Lower lobe of right lung (tissue), 2 donors: ENCODE results near the gene UPK2. TPM values are rescaled to one million over a fixed set of nuclear protein-coding genes. Genes with fewer than 3 reads are reported as not detected.

Source experiments
- ATAC-seq, 2 donors: fragments of 200-7000 bp; cut with Tn5 transposase; one replicate each; pipeline ENCODE4 v1.9.1; 2020 to 2022; ENCODE audit warnings: mild to moderate bottlenecking in 2 of 2, moderate library complexity in 2 of 2
- DNase-seq: peaks from one replicate; pipeline ENCODE4 v3.0.0-alpha.2; 2020
- H3K27ac ChIP-seq: fragments of 200-600 bp; one replicate; pipeline ENCODE4 v1.8.0; 2022
- H3K27me3 ChIP-seq: fragments of 200-600 bp; one replicate; pipeline ENCODE4 v1.8.0; 2022; ENCODE audit warnings: low read depth
- H3K36me3 ChIP-seq: fragments of 200-600 bp; one replicate; pipeline ENCODE4 v1.8.0; 2022; ENCODE audit warnings: mild to moderate bottlenecking
- H3K4me1 ChIP-seq: fragments of 200-600 bp; one replicate; pipeline ENCODE4 v1.8.0; 2022
- H3K4me3 ChIP-seq: fragments of 200-600 bp; one replicate; pipeline ENCODE4 v1.8.0; 2022; ENCODE audit warnings: mild to moderate bottlenecking
- H3K9me3 ChIP-seq: fragments of 200-600 bp; one replicate; pipeline ENCODE4 v1.8.0; 2022
- CTCF ChIP-seq: fragments of 200-600 bp; IDR thresholded peaks from one replicate; pipeline ENCODE4 v1.8.0; 2022; ENCODE audit warnings: antibody characterized with exemption, mild to moderate bottlenecking
- intact Hi-C: fragments of 100-400 bp; cut with DNase I; formaldehyde crosslinking; loops from one replicate; pipeline ENCODE4 v1.11.0; 2022
- total RNA-seq: library from RNA; stranded (reverse); fragmentation: NEBNext Ultra II Directional; extraction: Animal tissue kit (Norgen Biotek cat#: 25700); gene quantifications from one replicate; pipeline ENCODE4 v1.2.1, GENCODE V29; 2021
- donor health status: DM: no; HTN: yes; CAD: no; lungs with severe emphysema.

The UPK2 gene
- total RNA-seq, 1 donor from 2014 or later = not detected

- H3K9me3 ChIP-seq = no peaks in the 10 kb centered on the region
- peaks cover 38% of the 10 kb centered on the region for H3K4me1 ChIP-seq
- DNase-seq (peak; percentile 89), ATAC-seq (peak; percentile 74 to 77)
- no peaks in the 10 kb centered on the region for H3K27me3 ChIP-seq
- intact Hi-C loops = no loop called here
- no peak for TF ChIP-seq CTCF
- H3K4me3 ChIP-seq = peak overlapping the region; percentile 96
- no peaks in the 10 kb centered on the region for H3K36me3 ChIP-seq
- H3K27ac ChIP-seq = peak overlapping the region; percentile 94
These were observed 26.5 kb upstream of the UPK2 start for GRCh38 chr11:118929501-118930093.

- peak; percentile 94 for TF ChIP-seq CTCF
- DNase-seq (peak; percentile 88), ATAC-seq (peak; percentile 75 to 78)
- H3K27me3 ChIP-seq = no peaks in the 10 kb centered on the region
- H3K9me3 ChIP-seq = no peaks in the 10 kb centered on the region
- peaks cover 35% of the 10 kb centered on the region for H3K4me1 ChIP-seq
- intact Hi-C loops = no loop called here
- peak overlapping the region; percentile 96 for H3K4me3 ChIP-seq
- no peaks in the 10 kb centered on the region for H3K36me3 ChIP-seq
- H3K27ac ChIP-seq = peak overlapping the region; percentile 94
These were observed 25.9 kb upstream of the UPK2 start for GRCh38 chr11:118930094-118930712.

- Histone ChIP-seq H3K4me3 (no peak overlapping the region), H3K27ac (no peak overlapping the region), H3K4me1 (peaks cover 29% of the 10 kb centered on the region), H3K27me3 (no peaks in the 10 kb centered on the region), H3K9me3 (no peaks in the 10 kb centered on the region), H3K36me3 (no peaks in the 10 kb centered on the region)
- TF ChIP-seq CTCF = no peak
- intact Hi-C loops = no loop called here
- DNase-seq (no peak), ATAC-seq (no peak)
These were observed 24.5 kb upstream of the UPK2 start for GRCh38 chr11:118931571-118931970.

GRCh38 chr11:118933486-118933885, 22.6 kb upstream of the UPK2 start:
- no peak for DNase-seq
- intact Hi-C loops = no loop called here
- Histone ChIP-seq H3K4me1 (peaks cover 10% of the 10 kb centered on the region), H3K27me3 (no peaks in the 10 kb centered on the region), H3K4me3 (no peak overlapping the region), H3K27ac (no peak overlapping the region), H3K9me3 (no peaks in the 10 kb centered on the region), H3K36me3 (no peaks in the 10 kb centered on the region)
- no peak for ATAC-seq
- TF ChIP-seq CTCF = no peak

GRCh38 chr11:118935376-118935775, 20.7 kb upstream of the UPK2 start:
- Histone ChIP-seq H3K27me3 (no peaks in the 10 kb centered on the region), H3K9me3 (no peaks in the 10 kb centered on the region), H3K4me1 (peaks cover 4% of the 10 kb centered on the region), H3K27ac (no peak overlapping the region), H3K4me3 (no peak overlapping the region), H3K36me3 (no peaks in the 10 kb centered on the region)
- ATAC-seq = no peak
- intact Hi-C loops = no loop called here
- no peak for TF ChIP-seq CTCF
- DNase-seq = no peak
